K562 (cell line): ENCODE results near the gene ZNF521. TPM values are rescaled to one million over a fixed set of nuclear protein-coding genes. Genes with fewer than 3 reads are reported as not detected.

ENCODE experiments used
- ATAC-seq: fragments of 200-7000 bp; cut with Tn5 transposase; 3 replicates; pipeline ENCODE4 v1.9.1; 2020; ENCODE audit warnings: moderate library complexity
- BruUV-seq: library from RNA; stranded (reverse); fragments of 400-500 nt; replicated peaks from 2 replicates; lab custom pipeline; 2021; lab: Mats Ljungman, UMichigan
- CTCF ChIA-PET: fragments of 300-600 bp; formaldehyde crosslinking; extraction: SDS; loops from one replicate; lab custom pipeline; 2021; ENCODE audit warnings: low intra/inter-chr PET ratio; lab: Yijun Ruan, JAX
- POLR2A ChIA-PET: fragments of 300-600, 350-650 bp; sonication (Branson Sonifier 250); formaldehyde crosslinking; extraction: SDS; loops from one replicate; lab custom pipeline; 2021; ENCODE audit warnings: antibody characterized with exemption, inconsistent platforms; lab: Yijun Ruan, JAX
- DNase-seq, 4 experiments: peaks; one replicate each; pipeline versions ENCODE4 v3.0.0 to v3.0.0-alpha.2; 2011 to 2018; ENCODE audit warnings: low spot score in 3 of 4, mixed read lengths in 3 of 4; ENCODE audit errors: extremely low read depth in 1 of 4
- FAIRE-seq: peaks from 2 replicates; lab custom pipeline; 2011; peaks lifted over from hg19 to GRCh38; lab: Jason Lieb, UNC
- H2AFZ ChIP-seq: 2 replicates; pipeline ENCODE4 v1.6.0; 2011; ENCODE audit warnings: low read depth, low read length, control low read depth, inconsistent platforms
- H3K27ac ChIP-seq: fragments of 200-600 bp; 3 replicates; pipeline ENCODE4 v1.8.0; 2011; ENCODE audit warnings: low read depth, mild to moderate bottlenecking, control low read depth, inconsistent platforms, low read length, moderate library complexity, mixed read lengths; ENCODE audit errors: extremely low read depth
- H3K27me3 ChIP-seq, 2 experiments: fragments of 300-600 bp in 1 of 2; 2 replicates in 1 of 2; 3 replicates in 1 of 2; pipeline versions ENCODE4 v1.6.0 to v1.8.0; 2011; ENCODE audit warnings: inconsistent platforms in 2 of 2, low read length in 2 of 2, mild to moderate bottlenecking in 1 of 2, mixed read lengths in 1 of 2, moderate library complexity in 1 of 2; ENCODE audit not compliant: control insufficient read depth in 2 of 2, insufficient read depth in 2 of 2
- H3K36me3 ChIP-seq: fragments of 300-600 bp; 3 replicates; pipeline ENCODE4 v1.8.0; 2011; ENCODE audit warnings: mild to moderate bottlenecking, low read length, inconsistent platforms; ENCODE audit not compliant: control insufficient read depth, insufficient read depth
- H3K4me1 ChIP-seq, 2 experiments: fragments of 200-600 bp in 1 of 2; replicated peaks in 1 of 2; 2 replicates in 1 of 2; 3 replicates in 1 of 2; pipeline versions ENCODE4 v1.5.1 to v1.8.0; 2011; ENCODE audit warnings: inconsistent platforms in 2 of 2, low read length in 2 of 2, mild to moderate bottlenecking in 1 of 2, mixed read lengths in 1 of 2, moderate library complexity in 1 of 2; ENCODE audit not compliant: control insufficient read depth in 2 of 2, insufficient read depth in 2 of 2
- H3K4me2 ChIP-seq: 2 replicates; pipeline ENCODE4 v1.6.1; 2011; ENCODE audit warnings: low read length, control low read depth, inconsistent platforms, mixed read lengths; ENCODE audit not compliant: insufficient read depth
- H3K4me3 ChIP-seq: fragments of 200-600 bp; sonication (generic), shearing (Covaris generic); 2 replicates; pipeline ENCODE4 v1.5.1; 2016; ENCODE audit warnings: control low read depth, inconsistent platforms
- H3K79me2 ChIP-seq: fragments of 200-600 bp; 3 replicates; pipeline ENCODE4 v1.8.0; 2011; ENCODE audit warnings: low read length, inconsistent platforms; ENCODE audit not compliant: control insufficient read depth, insufficient read depth
- H3K9ac ChIP-seq, 2 experiments: 2 replicates each; pipeline versions ENCODE4 v1.6.0 to v1.6.1; 2011; ENCODE audit warnings: low read depth in 2 of 2, low read length in 2 of 2, control low read depth in 1 of 2, inconsistent platforms in 1 of 2, mild to moderate bottlenecking in 1 of 2, mixed read lengths in 1 of 2; ENCODE audit not compliant: insufficient read depth in 1 of 2
- H3K9me1 ChIP-seq: one replicate; pipeline ENCODE4 v1.6.0; 2011; ENCODE audit warnings: inconsistent platforms, mild to moderate bottlenecking, low read length, moderate library complexity; ENCODE audit not compliant: control insufficient read depth, insufficient read depth
- H3K9me3 ChIP-seq: replicated peaks from 2 replicates; pipeline ENCODE4 v1.5.1; 2011; ENCODE audit warnings: low read depth, low read length, inconsistent platforms; ENCODE audit not compliant: control insufficient read depth, insufficient read depth
- H4K20me1 ChIP-seq: replicated peaks from 2 replicates; pipeline ENCODE4 v1.6.1; 2011; ENCODE audit warnings: low read length, inconsistent platforms, mixed read lengths; ENCODE audit not compliant: control insufficient read depth, insufficient read depth
- HNRNPH1 ChIP-seq: fragments of 200-400 bp; formaldehyde crosslinking; optimal IDR thresholded peaks from 2 replicates; pipeline ENCODE3; 2017; ENCODE audit warnings: low read depth, mild to moderate bottlenecking, low read length, moderate library complexity
- JUND ChIP-seq, 2 experiments: IDR thresholded peaks; 2 replicates in 1 of 2; 3 replicates in 1 of 2; pipeline ENCODE4 v1.6.1; 2011; ENCODE audit warnings: borderline replicate concordance in 2 of 2, low read depth in 2 of 2, low read length in 2 of 2, improper control_type of control experiment in 1 of 2, missing biosample characterization in 1 of 2, missing genetic modification characterization in 1 of 2, missing genetic modification reagents in 1 of 2
- RBBP5 ChIP-seq: fragments of 200-600 bp; sonication (generic); IDR thresholded peaks from 2 replicates; pipeline ENCODE4 v1.6.1; 2012; ENCODE audit warnings: borderline replicate concordance, mild to moderate bottlenecking, low read length, control low read depth, inconsistent platforms; ENCODE audit not compliant: insufficient read depth, poor library complexity, severe bottlenecking
- RFX1 ChIP-seq: fragments of 450-650 bp; IDR thresholded peaks from 2 replicates; pipeline ENCODE4 v1.6.1; 2016; ENCODE audit warnings: mild to moderate bottlenecking, moderate library complexity
- U2AF1 ChIP-seq: fragments of 200-400 bp; formaldehyde crosslinking; optimal IDR thresholded peaks from 2 replicates; pipeline ENCODE3; 2017; ENCODE audit warnings: mild to moderate bottlenecking, low read depth, low read length, moderate library complexity
- XRCC3 ChIP-seq: fragments of 450-650 bp; IDR thresholded peaks from 2 replicates; pipeline ENCODE4 v1.6.1; 2017; ENCODE audit warnings: mild to moderate bottlenecking, moderate library complexity
- ZKSCAN3 ChIP-seq: fragments of 250-450 bp; sonication (Bioruptor Pico); IDR thresholded peaks from 2 replicates; pipeline ENCODE4 v1.4.0; 2020
- ZNF224 ChIP-seq: sonication (generic); formaldehyde crosslinking; IDR thresholded peaks from 2 replicates; pipeline ENCODE4 v1.8.0; 2022; ENCODE audit warnings: mild to moderate bottlenecking, missing genetic modification reagents
- ZNF354B ChIP-seq: fragments of 250-450 bp; sonication (Bioruptor Pico); IDR thresholded peaks from 2 replicates; pipeline ENCODE4 v1.4.0; 2020
- WGBS: fragments of 100-300 bp; shearing (Covaris generic); methylation state at CpG from one replicate; pipeline ENCODE4 v1.1.6; 2016; ENCODE audit warnings: low coverage, mixed read lengths; ENCODE audit not compliant: insufficient coverage; ENCODE audit errors: missing lambda C conversion rate; 5-methylcytosine and 5-hydroxymethylcytosine counted together
- in situ Hi-C: fragments of 300-500 bp; cut with MboI; formaldehyde crosslinking; loops from 4 replicates; pipeline ENCODE4 v1.15.0; 2018; ENCODE audit warnings: inconsistent platforms, mixed read lengths
- intact Hi-C: fragments of 100-400 bp; cut with micrococcal nuclease; formaldehyde crosslinking; loops from 2 replicates; pipeline ENCODE4 v1.14.2; 2022
- polyA plus RNA-seq, 8 experiments: library from polyadenylated mRNA; depleted of rRNA in 4 of 8; stranded (reverse) in 5 of 8; unstranded in 3 of 8; fragments of >200 nt; fragmentation: Nextera tagmentation in 2 of 8; fragmentation: Illumina TruSeq in 1 of 8; extraction: Ambion mirVana in 2 of 8; extraction: Trizol in 1 of 8; gene quantifications; 2 replicates each; pipeline versions ENCODE4 v1.2.1 to v1.2.3, GENCODE V29; 2011 to 2014; ENCODE audit warnings: inconsistent platforms in 1 of 8, missing spikeins in 1 of 8
- total RNA-seq, 7 experiments: library from RNA; depleted of rRNA in 6 of 7; stranded (reverse); fragments of >200 nt in 6 of 7; fragmentation: Illumina TruSeq in 2 of 7; extraction: Trizol in 2 of 7; gene quantifications; 2 replicates each; pipeline versions ENCODE4 v1.2.1 to v1.2.3, GENCODE V29; 2011 to 2021; ENCODE audit warnings: low replicate concordance in 1 of 7
- TF ChIP-seq, protein P1 (sequence below), 2 experiments: IDR thresholded peaks; 2 replicates each; pipeline ENCODE4 v1.6.1; 2011; ENCODE audit warnings: borderline replicate concordance in 1 of 2, control low read depth in 1 of 2, low read depth in 1 of 2, low read length in 1 of 2, mild to moderate bottlenecking in 1 of 2, mixed read lengths in 1 of 2, moderate library complexity in 1 of 2; ENCODE audit not compliant: insufficient read depth in 1 of 2, insufficient read length in 1 of 2, poor library complexity in 1 of 2, severe bottlenecking in 1 of 2; ENCODE audit errors: extremely low read depth in 1 of 2
- TF ChIP-seq, protein P2 (sequence below): sonication (generic); formaldehyde crosslinking; IDR thresholded peaks from 2 replicates; pipeline ENCODE4 v1.9.0; 2022; ENCODE audit warnings: mild to moderate bottlenecking, missing genetic modification reagents
- TF ChIP-seq, protein P3 (sequence below), 2 experiments: fragments of 450-650 bp; IDR thresholded peaks; 2 replicates each; pipeline ENCODE4 v1.6.1; 2016

ZNF521 gene
- total and polyA plus RNA-seq, 9 of the 15 experiments (the other 6 are each of a cell fraction or from before 2014, with no cell fraction given), result 1.2 to 5.8 (median 1.6) TPM

DNA sequence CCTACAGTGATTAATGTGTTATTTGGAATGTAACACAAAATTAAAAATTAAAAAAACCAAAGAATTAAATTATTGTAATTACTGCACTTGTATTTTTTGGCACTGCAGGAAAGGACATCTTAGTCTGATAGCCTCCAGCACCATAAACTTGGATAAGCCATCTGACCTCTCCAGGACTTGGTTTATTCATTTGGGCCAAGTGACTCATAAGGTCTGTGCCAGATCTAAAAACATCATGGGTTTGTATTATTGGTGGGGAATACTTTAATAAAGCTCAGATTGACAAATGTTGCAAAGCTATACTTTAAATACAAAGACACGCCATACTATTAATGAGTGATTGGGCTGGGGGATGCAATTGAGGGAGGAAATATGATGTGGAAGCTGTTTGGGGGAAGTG is 225.2 kb downstream of the ZNF521 start (continued):
- no peak for TF ChIP-seq U2AF1
- TF ChIP-seq, protein P1, sequence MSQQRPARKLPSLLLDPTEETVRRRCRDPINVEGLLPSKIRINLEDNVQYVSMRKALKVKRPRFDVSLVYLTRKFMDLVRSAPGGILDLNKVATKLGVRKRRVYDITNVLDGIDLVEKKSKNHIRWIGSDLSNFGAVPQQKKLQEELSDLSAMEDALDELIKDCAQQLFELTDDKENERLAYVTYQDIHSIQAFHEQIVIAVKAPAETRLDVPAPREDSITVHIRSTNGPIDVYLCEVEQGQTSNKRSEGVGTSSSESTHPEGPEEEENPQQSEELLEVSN (IDR thresholded peaks at IDR 0.05; ENCODE audit: borderline replicate concordance in 1 of 2, extremely low read depth in 1 of 2, insufficient read depth in 1 of 2, insufficient read length in 1 of 2, low read depth in 1 of 2, low read length in 1 of 2, poor library complexity in 1 of 2, severe bottlenecking in 1 of 2), result no peak
- no peak for TF ChIP-seq RFX1
- TF ChIP-seq XRCC3, result no peak
- TF ChIP-seq, protein P2, sequence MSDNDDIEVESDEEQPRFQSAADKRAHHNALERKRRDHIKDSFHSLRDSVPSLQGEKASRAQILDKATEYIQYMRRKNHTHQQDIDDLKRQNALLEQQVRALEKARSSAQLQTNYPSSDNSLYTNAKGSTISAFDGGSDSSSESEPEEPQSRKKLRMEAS (CRISPR knock-in tag), result no peak
- no peak for TF ChIP-seq JUND (IDR thresholded peaks at IDR 0.05; ENCODE audit: borderline replicate concordance, low read depth, low read length)
- no peak for TF ChIP-seq JUND (tag; IDR thresholded peaks at IDR 0.05; ENCODE audit: borderline replicate concordance, low read depth, low read length)

DNA sequence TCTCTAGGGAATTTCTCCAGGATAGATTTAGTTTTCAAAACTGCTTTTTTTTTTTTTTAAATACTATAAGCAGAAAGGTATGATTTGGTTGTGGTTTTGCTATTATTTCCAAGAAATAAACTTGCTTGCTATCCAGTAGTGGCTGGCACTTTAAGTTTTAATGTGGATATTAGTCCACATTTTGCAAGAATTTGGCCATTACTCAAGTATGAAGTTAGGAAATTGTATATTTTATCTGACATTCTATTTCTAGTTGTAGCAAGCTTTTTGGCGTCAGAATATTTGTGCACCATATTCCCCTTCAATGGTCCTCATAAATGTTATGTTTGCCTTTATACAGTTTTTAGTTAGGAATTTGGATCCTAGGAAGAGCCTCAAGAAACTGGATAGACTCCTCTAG is 226.3 kb downstream of the ZNF521 start:
- CTCF ChIA-PET, result no interaction called here
- no peak overlapping the region for H3K27ac ChIP-seq
- H3K4me1 ChIP-seq, result no peaks in the 10 kb centered on the region
- no peaks in the 10 kb centered on the region for H3K36me3 ChIP-seq
- in situ Hi-C loops (no loop called here), intact Hi-C loops (no loop called here)
- H3K9me3 ChIP-seq, result no peaks in the 10 kb centered on the region
- no peak for ATAC-seq
- 0% methylated on average over 1 of the region's 1 CpG for WGBS
- TF ChIP-seq RBBP5 (no peak), ZKSCAN3 (no peak), ZNF224 (CRISPR knock-in tag) (no peak), HNRNPH1 (no peak), ZNF354B (CRISPR knock-in tag) (no peak)
- TF ChIP-seq, protein P3, sequence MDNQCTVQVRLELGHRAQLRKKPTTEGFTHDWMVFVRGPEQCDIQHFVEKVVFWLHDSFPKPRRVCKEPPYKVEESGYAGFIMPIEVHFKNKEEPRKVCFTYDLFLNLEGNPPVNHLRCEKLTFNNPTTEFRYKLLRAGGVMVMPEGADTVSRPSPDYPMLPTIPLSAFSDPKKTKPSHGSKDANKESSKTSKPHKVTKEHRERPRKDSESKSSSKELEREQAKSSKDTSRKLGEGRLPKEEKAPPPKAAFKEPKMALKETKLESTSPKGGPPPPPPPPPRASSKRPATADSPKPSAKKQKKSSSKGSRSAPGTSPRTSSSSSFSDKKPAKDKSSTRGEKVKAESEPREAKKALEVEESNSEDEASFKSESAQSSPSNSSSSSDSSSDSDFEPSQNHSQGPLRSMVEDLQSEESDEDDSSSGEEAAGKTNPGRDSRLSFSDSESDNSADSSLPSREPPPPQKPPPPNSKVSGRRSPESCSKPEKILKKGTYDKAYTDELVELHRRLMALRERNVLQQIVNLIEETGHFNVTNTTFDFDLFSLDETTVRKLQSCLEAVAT (IDR thresholded peaks at IDR 0.05), result no peak
- POLR2A ChIA-PET, result no interaction called here
- H2AFZ ChIP-seq, result no peak overlapping the region
- no peaks in the 10 kb centered on the region for H4K20me1 ChIP-seq
- H3K79me2 ChIP-seq, result no peaks in the 10 kb centered on the region
- no peaks in the 10 kb centered on the region for H3K27me3 ChIP-seq
- FAIRE-seq, result no peak
- DNase-seq, result no peak
- H3K9me1 ChIP-seq, result no peaks in the 10 kb centered on the region
- BruUV-seq, result no TSS peak
- no peak overlapping the region for H3K4me2 ChIP-seq
- H3K9ac ChIP-seq, result no peak overlapping the region
- no peak overlapping the region for H3K4me3 ChIP-seq
